Lower leg skin (tissue), 4 donors: ENCODE results near the gene GRIP2. TPM values are rescaled to one million over a fixed set of nuclear protein-coding genes. Genes with fewer than 3 reads are reported as not detected.

Experiments used
- DNase-seq, 2 donors: peaks; one replicate each; pipeline ENCODE4 v3.0.0-alpha.2; 2019; ENCODE audit warnings: low spot score in 2 of 2
- H3K4me3 ChIP-seq: fragments of 200-600 bp; sonication (generic); 2 replicates; pipeline ENCODE4 v1.5.1; 2017; ENCODE audit warnings: mild to moderate bottlenecking, low read depth; ENCODE audit not compliant: poor library complexity, severe bottlenecking
- CTCF ChIP-seq, 3 donors: fragments of 450-650 bp; IDR thresholded peaks; one replicate each; pipeline ENCODE4 v1.5.1; 2016; ENCODE audit warnings: antibody characterized with exemption in 3 of 3, mild to moderate bottlenecking in 3 of 3, moderate library complexity in 2 of 3
- POLR2A ChIP-seq, 2 donors: fragments of 450-650 bp; IDR thresholded peaks; one replicate each; pipeline ENCODE4 v1.6.1; 2016 to 2017; ENCODE audit warnings: antibody characterized with exemption in 2 of 2, mild to moderate bottlenecking in 1 of 2, moderate library complexity in 1 of 2
- WGBS, 2 donors: methylation state at CpG; one replicate each; pipeline ENCODE4 v1.1.5; 2018; 5-methylcytosine and 5-hydroxymethylcytosine counted together
- intact Hi-C: fragments of 100-400 bp; cut with DNase I; formaldehyde crosslinking; loops from one replicate; pipeline ENCODE4 v1.15.0; 2023; ENCODE audit warnings: low total_unique reads
- total RNA-seq, 4 donors: library from RNA; depleted of rRNA; stranded (reverse); fragments of >200 nt; gene quantifications; one replicate each; pipeline ENCODE4 v1.1.0, GENCODE V29; 2016

The GRIP2 gene
- total RNA-seq, 4 donors from 2014 or later: 0.89 to 5.2 (median 2.3) TPM

- no peak for DNase-seq
- intact Hi-C loops: no loop called here
- TF ChIP-seq CTCF (IDR thresholded peaks at IDR 0.05) (no peak), POLR2A (IDR thresholded peaks at IDR 0.05) (no peak)
- no peak overlapping the region for H3K4me3 ChIP-seq
- WGBS, 2 donors: 91 to 92% methylated on average over 6 to 7 of the region's 7 CpGs
Measured at GRCh38 chr3:14489641-14490040, 50.5 kb downstream of the GRIP2 start.

GRCh38 chr3:14488286-14489041, 51.7 kb downstream of the GRIP2 start:
- intact Hi-C loops: no loop called here
- WGBS, 2 donors: 53 to 59% methylated on average over 7 of the region's 7 CpGs
- no peak for TF ChIP-seq POLR2A (IDR thresholded peaks at IDR 0.05)
- DNase-seq: no peak
- H3K4me3 ChIP-seq: no peak overlapping the region

DNA sequence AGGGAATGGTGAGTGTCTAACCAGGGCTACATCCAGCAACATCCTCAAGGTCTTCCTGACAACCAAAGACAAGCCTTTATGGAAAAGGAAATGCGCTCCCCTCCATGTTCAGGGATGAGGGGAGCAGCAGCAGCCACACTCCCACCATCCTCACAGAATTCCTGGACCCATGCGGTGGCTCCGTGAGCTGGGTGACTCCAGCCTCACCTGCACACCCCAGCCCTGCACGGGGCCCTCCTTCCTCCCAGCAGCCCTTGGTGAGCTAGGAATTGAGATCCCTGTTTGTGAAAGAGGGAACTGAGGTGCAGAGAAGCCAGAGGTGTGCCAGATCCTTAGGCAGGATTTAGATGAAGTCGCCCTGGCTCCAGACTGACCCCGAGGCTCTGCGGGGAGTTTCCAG, 52.3 kb downstream of the GRIP2 start:
- WGBS, 2 donors: 67 to 84% methylated on average over 7 of the region's 7 CpGs
- no peak overlapping the region for H3K4me3 ChIP-seq
- no peak for DNase-seq
- no peak for TF ChIP-seq CTCF (IDR thresholded peaks at IDR 0.05)
- intact Hi-C loops: no loop called here

DNA sequence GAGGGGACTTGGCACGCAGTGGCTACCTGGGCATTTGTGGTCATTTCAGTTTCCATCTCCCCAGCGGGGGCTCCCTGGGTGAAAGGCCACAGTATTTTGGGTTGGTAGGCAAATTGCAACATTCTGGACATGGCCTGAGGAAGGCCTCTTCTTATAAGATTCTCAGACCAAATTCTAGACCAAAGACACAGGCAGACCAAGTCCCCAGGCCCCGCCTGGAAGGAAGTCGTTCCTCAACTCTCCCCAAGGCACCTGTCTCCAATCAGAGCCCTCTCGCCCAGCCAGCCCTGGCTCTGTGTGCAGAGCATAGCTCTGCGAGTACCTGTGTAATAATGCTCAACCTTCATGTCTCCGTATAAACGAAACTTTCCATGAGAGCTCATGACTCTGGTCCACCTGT, 53.1 kb downstream of the GRIP2 start:
- DNase-seq: no peak
- WGBS, 2 donors: 88 to 89% methylated on average over 8 of the region's 8 CpGs
- H3K4me3 ChIP-seq: no peak overlapping the region
- intact Hi-C loops: no loop called here
- TF ChIP-seq POLR2A (IDR thresholded peaks at IDR 0.05) (no peak), CTCF (IDR thresholded peaks at IDR 0.05) (no peak)

- 69 to 84% methylated on average over 5 of the region's 5 CpGs for WGBS, 2 donors
- H3K4me3 ChIP-seq: no peak overlapping the region
- no peak for TF ChIP-seq POLR2A (IDR thresholded peaks at IDR 0.05)
- no peak for TF ChIP-seq CTCF (IDR thresholded peaks at IDR 0.05)
- intact Hi-C loops: no loop called here
- no peak for DNase-seq
Measured at GRCh38 chr3:14486460-14486859, 53.7 kb downstream of the GRIP2 start.

DNA sequence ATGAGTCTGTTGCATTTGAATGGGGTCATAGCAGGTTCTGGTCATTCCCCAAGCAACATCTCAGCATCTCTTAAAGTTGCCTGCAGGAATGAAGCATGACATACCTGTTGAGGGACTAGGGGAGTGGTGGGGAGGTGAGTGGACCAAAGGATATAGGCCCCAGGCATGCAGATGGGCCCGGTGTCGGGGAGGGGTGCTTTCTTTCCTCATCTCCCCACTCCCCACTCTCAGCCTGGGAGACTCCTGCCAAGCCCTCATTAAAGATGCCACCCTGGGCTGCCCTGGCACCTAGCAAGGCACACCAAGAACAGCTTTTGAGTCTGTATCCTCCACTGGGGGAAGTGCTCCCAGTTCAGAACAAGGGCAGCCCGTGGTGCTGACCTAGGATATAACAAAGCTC, 54.2 kb downstream of the GRIP2 start:
- intact Hi-C loops: no loop called here
- 76 to 80% methylated on average over 3 of the region's 3 CpGs for WGBS, 2 donors
- TF ChIP-seq CTCF (IDR thresholded peaks at IDR 0.05) (no peak), POLR2A (IDR thresholded peaks at IDR 0.05) (no peak)
- H3K4me3 ChIP-seq: no peak overlapping the region
- no peak for DNase-seq
